H1 (cell line): ENCODE results near the gene ARHGAP18. TPM values are rescaled to one million over a fixed set of nuclear protein-coding genes. Genes with fewer than 3 reads are reported as not detected.

Experiments used
- CTCF ChIA-PET: fragments of 300-600 bp; sonication (Branson Sonifier 250); formaldehyde crosslinking; loops from one replicate; lab custom pipeline; 2021; ENCODE audit not compliant: partially characterized antibody; lab: Charles Lee
- POLR2A ChIA-PET: fragments of 300-600 bp; sonication (Branson Sonifier 250); formaldehyde crosslinking; loops from one replicate; lab custom pipeline; 2021; ENCODE audit warnings: inconsistent platforms; ENCODE audit not compliant: partially characterized antibody; lab: Charles Lee
- DNase-seq, 2 experiments: peaks; one replicate each; pipeline versions ENCODE4 v3.0.0 to v3.0.0-alpha.2; 2010 to 2022; ENCODE audit warnings: low spot score in 2 of 2, low read depth in 1 of 2, mixed read lengths in 1 of 2
- FAIRE-seq: peaks from 2 replicates; lab custom pipeline; 2011; peaks lifted over from hg19 to GRCh38; lab: Jason Lieb, UNC
- H2AFZ ChIP-seq: 2 replicates; pipeline ENCODE4 v1.8.1; 2012; ENCODE audit warnings: low read length, inconsistent platforms
- H2AK5ac ChIP-seq: 2 replicates; pipeline ENCODE4 v1.6.1; 2013; ENCODE audit warnings: low read depth, low read length
- H2BK120ac ChIP-seq: replicated peaks from 2 replicates; pipeline ENCODE3; 2013; ENCODE audit warnings: low read depth, low read length, inconsistent platforms
- H2BK12ac ChIP-seq: 2 replicates; pipeline ENCODE4 v1.6.1; 2013; ENCODE audit warnings: low read depth, low read length
- H2BK15ac ChIP-seq: 2 replicates; pipeline ENCODE4 v1.6.1; 2013; ENCODE audit warnings: low read length
- H2BK20ac ChIP-seq: 2 replicates; pipeline ENCODE4 v1.6.1; 2013; ENCODE audit warnings: low read length
- H2BK5ac ChIP-seq: 2 replicates; pipeline ENCODE4 v1.6.1; 2013; ENCODE audit warnings: low read depth, low read length
- H3K14ac ChIP-seq: 2 replicates; pipeline ENCODE4 v1.6.1; 2013; ENCODE audit warnings: inconsistent platforms; ENCODE audit not compliant: insufficient read length
- H3K18ac ChIP-seq: 2 replicates; pipeline ENCODE4 v1.6.1; 2013; ENCODE audit warnings: low read length; ENCODE audit errors: extremely low read depth
- H3K23ac ChIP-seq: 2 replicates; pipeline ENCODE4 v1.6.1; 2013; ENCODE audit warnings: inconsistent platforms; ENCODE audit not compliant: insufficient read length
- H3K23me2 ChIP-seq: 2 replicates; pipeline ENCODE4 v1.6.1; 2013; ENCODE audit warnings: low read depth, low read length
- H3K27ac ChIP-seq: 2 replicates; pipeline ENCODE4 v1.6.1; 2011; ENCODE audit warnings: low read depth, low read length, inconsistent platforms
- H3K27me3 ChIP-seq, 4 experiments: replicated peaks in 1 of 4; 1 replicate in 1 of 4; 2 replicates in 3 of 4; pipeline versions ENCODE4 v1.6.1 to v1.8.1; 2011 to 2013; ENCODE audit warnings: low read length in 3 of 4, mild to moderate bottlenecking in 3 of 4, inconsistent platforms in 2 of 4, mixed read lengths in 2 of 4, moderate library complexity in 1 of 4; ENCODE audit not compliant: control insufficient read depth in 3 of 4, insufficient read depth in 3 of 4; ENCODE audit errors: extremely low read depth in 1 of 4
- H3K36me3 ChIP-seq, 4 experiments: 2 replicates each; pipeline versions ENCODE4 v1.6.1 to v1.8.1; 2011 to 2013; ENCODE audit warnings: mild to moderate bottlenecking in 4 of 4, low read length in 3 of 4, moderate library complexity in 2 of 4, control low read depth in 1 of 4, inconsistent platforms in 1 of 4; ENCODE audit not compliant: insufficient read depth in 4 of 4, control insufficient read depth in 2 of 4
- H3K4ac ChIP-seq: replicated peaks from 2 replicates; pipeline ENCODE3; 2013; ENCODE audit warnings: low read length, low read depth, mixed read lengths, inconsistent platforms; ENCODE audit not compliant: insufficient read length
- H3K4me1 ChIP-seq, 4 experiments: replicated peaks in 1 of 4; 1 replicate in 1 of 4; 2 replicates in 3 of 4; pipeline versions ENCODE4 v1.6.1 to v1.8.1; 2011 to 2013; ENCODE audit warnings: low read length in 3 of 4, inconsistent platforms in 2 of 4, mixed read lengths in 1 of 4; ENCODE audit not compliant: insufficient read depth in 4 of 4, control insufficient read depth in 3 of 4
- H3K4me2 ChIP-seq, 2 experiments: 2 replicates each; pipeline versions ENCODE4 v1.6.1 to v1.8.1; 2011 to 2013; ENCODE audit warnings: low read depth in 2 of 2, low read length in 2 of 2, control low read depth in 1 of 2, inconsistent platforms in 1 of 2, mild to moderate bottlenecking in 1 of 2; ENCODE audit not compliant: insufficient read depth in 1 of 2
- H3K4me3 ChIP-seq, 4 experiments: fragments of 200-600, 300-600 bp in 1 of 4; sonication (generic), shearing (Covaris generic), sonication (Bioruptor Twin) in 1 of 4; 2 replicates each; pipeline versions ENCODE4 v1.5.1 to v1.8.1; 2011 to 2016; ENCODE audit warnings: low read length in 4 of 4, low read depth in 3 of 4, control low read depth in 2 of 4, inconsistent platforms in 2 of 4, mild to moderate bottlenecking in 2 of 4, mixed read lengths in 1 of 4, moderate library complexity in 1 of 4; ENCODE audit not compliant: insufficient read depth in 2 of 4; ENCODE audit errors: extremely low read depth in 1 of 4
- H3K56ac ChIP-seq: replicated peaks from 2 replicates; pipeline ENCODE3; 2013; ENCODE audit warnings: low read depth, mild to moderate bottlenecking, mixed read lengths, low read length, inconsistent platforms; ENCODE audit not compliant: insufficient read length
- H3K79me1 ChIP-seq: 2 replicates; pipeline ENCODE4 v1.6.1; 2013; ENCODE audit warnings: low read depth, low read length, control low read depth
- H3K79me2 ChIP-seq, 2 experiments: 2 replicates each; pipeline versions ENCODE4 v1.6.1 to v1.8.1; 2012 to 2013; ENCODE audit warnings: low read length in 2 of 2, mild to moderate bottlenecking in 2 of 2, inconsistent platforms in 1 of 2; ENCODE audit not compliant: insufficient read depth in 2 of 2, control insufficient read depth in 1 of 2
- H3K9ac ChIP-seq, 4 experiments: replicated peaks in 1 of 4; 1 replicate in 1 of 4; 2 replicates in 3 of 4; pipeline versions ENCODE4 v1.6.1 to v1.8.1; 2011 to 2013; ENCODE audit warnings: low read depth in 3 of 4, low read length in 3 of 4, control low read depth in 2 of 4, mild to moderate bottlenecking in 2 of 4, moderate library complexity in 2 of 4, inconsistent platforms in 1 of 4; ENCODE audit errors: extremely low read depth in 1 of 4
- H3K9me3 ChIP-seq, 2 experiments: 2 replicates each; pipeline versions ENCODE4 v1.6.1 to v1.8.1; 2012 to 2013; ENCODE audit warnings: mild to moderate bottlenecking in 2 of 2, moderate library complexity in 2 of 2, control low read depth in 1 of 2, inconsistent platforms in 1 of 2, low read depth in 1 of 2, low read length in 1 of 2, mixed read lengths in 1 of 2; ENCODE audit not compliant: insufficient read depth in 2 of 2
- H4K20me1 ChIP-seq, 2 experiments: replicated peaks in 1 of 2; 2 replicates each; pipeline versions ENCODE3 to v1.8.1; 2011 to 2013; ENCODE audit warnings: inconsistent platforms in 2 of 2, low read length in 2 of 2, mild to moderate bottlenecking in 1 of 2; ENCODE audit not compliant: insufficient read depth in 2 of 2, control insufficient read depth in 1 of 2
- H4K5ac ChIP-seq: 2 replicates; pipeline ENCODE4 v1.6.1; 2013; ENCODE audit warnings: low read length, low read depth, mixed read lengths, inconsistent platforms; ENCODE audit not compliant: insufficient read length
- H4K8ac ChIP-seq: 2 replicates; pipeline ENCODE4 v1.8.0; 2013; ENCODE audit warnings: mild to moderate bottlenecking, moderate library complexity, low read length, inconsistent platforms; ENCODE audit not compliant: insufficient read depth; ENCODE audit errors: extremely low read depth
- H4K91ac ChIP-seq: replicated peaks from 2 replicates; pipeline ENCODE3; 2013; ENCODE audit warnings: low read length, mixed read lengths, inconsistent platforms; ENCODE audit not compliant: insufficient read length
- CEBPB ChIP-seq: IDR thresholded peaks from 2 replicates; pipeline ENCODE4 v1.6.1; 2012; ENCODE audit warnings: low read depth, low read length
- CHD1 ChIP-seq: IDR thresholded peaks from 2 replicates; pipeline ENCODE4 v1.6.1; 2012; ENCODE audit warnings: low read depth, low read length, improper control_type of control experiment
- WGBS, 2 experiments: shearing (Covaris generic) in 1 of 2; methylation state at CpG; one replicate each; pipeline versions ENCODE4 v1.1.6 to v1.1.7; 2013 to 2015; ENCODE audit warnings: low lambda C conversion rate in 2 of 2, mixed read lengths in 2 of 2, inconsistent platforms in 1 of 2, low coverage in 1 of 2, missing lambda C conversion rate in 1 of 2; ENCODE audit not compliant: insufficient replicate concordance in 2 of 2, insufficient coverage in 1 of 2, insufficient read length in 1 of 2; ENCODE audit errors: extremely low coverage in 1 of 2, missing lambda C conversion rate in 1 of 2; 5-methylcytosine and 5-hydroxymethylcytosine counted together
- polyA plus RNA-seq, 7 experiments: library from polyadenylated mRNA; depleted of rRNA in 3 of 7; stranded (reverse) in 5 of 7; unstranded in 2 of 7; fragments of >200 nt in 5 of 7; fragments of 200-250 nt in 2 of 7; gene quantifications; 1 replicate in 5 of 7; 2 replicates in 1 of 7; 4 replicates in 1 of 7; pipeline versions ENCODE4 v1.2.1 to v1.2.3, GENCODE V29; 2011 to 2013; ENCODE audit warnings: missing spikeins in 2 of 7, mixed read lengths in 2 of 7
- total RNA-seq: library from RNA; stranded (reverse); fragmentation: NEBNext Ultra II Directional; extraction: Animal tissue kit (Norgen Biotek cat#: 25700); gene quantifications from 2 replicates; pipeline ENCODE4 v1.2.1, GENCODE V29; 2021

Gene ARHGAP18
- total and polyA plus RNA-seq, 2 of the 8 experiments (the other 6 are each of a cell fraction or from before 2014, with no cell fraction given), result 0.83 to 4.5 TPM

DNA sequence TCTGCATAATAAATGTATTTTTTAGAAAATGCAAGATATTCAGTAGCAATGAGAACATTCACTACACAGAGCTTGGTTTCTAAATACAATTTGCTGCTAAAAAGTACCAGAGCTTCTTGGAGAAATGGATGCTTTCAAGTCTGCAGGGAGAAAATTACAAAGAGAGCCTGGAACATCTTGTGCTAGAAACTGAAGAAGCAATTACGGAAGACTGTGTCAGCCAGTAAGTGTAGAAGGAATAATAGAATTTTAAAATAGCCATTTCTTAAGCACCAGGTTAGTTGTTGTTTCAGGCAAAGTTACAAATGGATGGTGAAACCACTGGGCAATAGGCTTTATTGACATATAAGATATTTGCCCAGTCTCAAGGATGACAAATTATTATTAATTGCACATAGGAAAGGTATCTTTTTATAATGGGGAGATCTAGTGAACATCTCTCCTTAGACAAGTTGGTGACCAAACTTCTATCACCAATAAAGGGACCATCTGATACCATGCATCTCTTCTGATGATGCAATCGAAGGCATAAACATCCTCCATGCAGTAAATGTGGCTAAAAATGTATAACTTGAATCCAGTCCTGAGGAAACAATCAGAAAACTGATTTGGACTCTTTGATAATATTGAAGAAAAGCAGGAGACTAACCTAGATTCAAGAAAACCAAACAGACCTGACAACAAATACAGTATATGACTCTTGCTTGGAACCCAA is 81.7 kb downstream of the ARHGAP18 start:
- Histone ChIP-seq H3K79me1 (no peaks in the 10 kb centered on the region), H3K18ac (no peak overlapping the region), H4K8ac (no peak overlapping the region), H3K79me2 (no peaks in the 10 kb centered on the region), H2BK20ac (no peak overlapping the region), H2AFZ (no peak overlapping the region), H2BK5ac (no peak overlapping the region), H3K4me3 (no peak overlapping the region), H3K9me3 (no peaks in the 10 kb centered on the region), H3K36me3 (no peaks in the 10 kb centered on the region), H3K23me2 (no peaks in the 10 kb centered on the region), H2BK120ac (no peak overlapping the region), H4K5ac (no peak overlapping the region), H3K4me1 (no peaks in the 10 kb centered on the region), H2AK5ac (no peak overlapping the region), H4K91ac (no peak overlapping the region), H4K20me1 (no peaks in the 10 kb centered on the region), H3K9ac (no peak overlapping the region), H3K23ac (no peak overlapping the region), H3K27ac (no peak overlapping the region), H2BK12ac (no peak overlapping the region), H3K4me2 (no peak overlapping the region), H3K4ac (no peak overlapping the region), H3K56ac (no peak overlapping the region), H2BK15ac (no peak overlapping the region), H3K14ac (no peak overlapping the region), H3K27me3 (no peaks in the 10 kb centered on the region)
- 90% methylated on average over 2 of the region's 2 CpGs; no CpG with 5 or more reads in 1 of the 2 experiments for WGBS, 2 experiments
- ChIA-PET CTCF (interaction anchor here (1.3 kb wide), 1 partner anchor 31 kb away, joined by 3 read pairs; no protein-coding TSS in a partner anchor), POLR2A (no interaction called here)
- FAIRE-seq (no peak), DNase-seq (no peak)
- TF ChIP-seq CHD1 (no peak), CEBPB (peak; percentile 42; the same call in 1 of the 2 replicates)
